ENCODE results near the gene FOXJ1.

Gene FOXJ1

DNA sequence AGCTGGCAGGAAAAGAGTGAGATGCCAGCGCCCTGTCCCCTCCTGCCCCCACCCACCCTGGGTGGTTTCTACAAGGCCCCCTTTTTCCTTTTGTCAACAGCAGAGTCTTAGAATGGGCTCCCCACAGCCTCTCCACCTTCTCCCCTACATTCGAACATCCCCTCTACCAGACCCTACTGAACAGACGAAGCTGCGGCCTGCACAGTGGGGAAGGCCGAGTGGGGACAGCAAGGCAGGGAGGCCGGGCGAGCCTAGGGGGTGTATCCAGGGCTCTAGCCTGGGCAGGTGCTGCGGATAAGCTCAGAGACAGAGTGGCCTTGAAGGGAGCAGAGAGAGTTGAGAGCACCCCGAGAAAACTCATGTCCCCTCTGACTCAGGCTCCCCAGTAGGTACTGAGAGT, 54.7 kb downstream of the FOXJ1 start:
- Histone ChIP-seq H3K9ac (no peak overlapping the region), H2AFZ (ENCODE audit: low read depth) (no peak overlapping the region), H3K79me2 (ENCODE audit: insufficient read depth, low read depth) (no peaks in the 10 kb centered on the region), H3K4me2 (no peak overlapping the region), H3K36me3 (ENCODE audit: insufficient read depth) (no peaks in the 10 kb centered on the region), H3K4me3 (IDR thresholded peaks at IDR 0.05; ENCODE audit: insufficient read depth, low read depth, low read length) (no peak overlapping the region), H3K27ac (no peak overlapping the region), H3K4me1 (ENCODE audit: low read depth, poor library complexity, severe bottlenecking) (no peaks in the 10 kb centered on the region), H3K27me3 (ENCODE audit: insufficient read depth, low read depth) (no peaks in the 10 kb centered on the region), H4K20me1 (ENCODE audit: insufficient read depth) (no peaks in the 10 kb centered on the region)
- TF ChIP-seq, protein P1, sequence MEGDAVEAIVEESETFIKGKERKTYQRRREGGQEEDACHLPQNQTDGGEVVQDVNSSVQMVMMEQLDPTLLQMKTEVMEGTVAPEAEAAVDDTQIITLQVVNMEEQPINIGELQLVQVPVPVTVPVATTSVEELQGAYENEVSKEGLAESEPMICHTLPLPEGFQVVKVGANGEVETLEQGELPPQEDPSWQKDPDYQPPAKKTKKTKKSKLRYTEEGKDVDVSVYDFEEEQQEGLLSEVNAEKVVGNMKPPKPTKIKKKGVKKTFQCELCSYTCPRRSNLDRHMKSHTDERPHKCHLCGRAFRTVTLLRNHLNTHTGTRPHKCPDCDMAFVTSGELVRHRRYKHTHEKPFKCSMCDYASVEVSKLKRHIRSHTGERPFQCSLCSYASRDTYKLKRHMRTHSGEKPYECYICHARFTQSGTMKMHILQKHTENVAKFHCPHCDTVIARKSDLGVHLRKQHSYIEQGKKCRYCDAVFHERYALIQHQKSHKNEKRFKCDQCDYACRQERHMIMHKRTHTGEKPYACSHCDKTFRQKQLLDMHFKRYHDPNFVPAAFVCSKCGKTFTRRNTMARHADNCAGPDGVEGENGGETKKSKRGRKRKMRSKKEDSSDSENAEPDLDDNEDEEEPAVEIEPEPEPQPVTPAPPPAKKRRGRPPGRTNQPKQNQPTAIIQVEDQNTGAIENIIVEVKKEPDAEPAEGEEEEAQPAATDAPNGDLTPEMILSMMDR (conservative IDR thresholded peaks at IDR 0.05; ENCODE audit: low read depth, low read length), result no peak
